Fibroblast of lung (primary cell): ENCODE measurements around the gene AKIP1.

Experiments used
- EZH2 ChIP-seq: IDR thresholded peaks from 2 replicates; pipeline ENCODE4 v1.5.1; 2012; ENCODE audit warnings: low read length, control low read depth, mild to moderate bottlenecking; ENCODE audit errors: missing control alignments
- TF ChIP-seq, protein P1 (sequence below), 2 donors: IDR thresholded peaks in 1 of 2; conservative IDR thresholded peaks in 1 of 2; 1 replicate in 1 of 2; 2 replicates in 1 of 2; pipeline ENCODE4 v1.5.1; 2011 to 2012; ENCODE audit warnings: low read length in 2 of 2, control low read depth in 1 of 2, inconsistent platforms in 1 of 2, low read depth in 1 of 2, mild to moderate bottlenecking in 1 of 2

DNA sequence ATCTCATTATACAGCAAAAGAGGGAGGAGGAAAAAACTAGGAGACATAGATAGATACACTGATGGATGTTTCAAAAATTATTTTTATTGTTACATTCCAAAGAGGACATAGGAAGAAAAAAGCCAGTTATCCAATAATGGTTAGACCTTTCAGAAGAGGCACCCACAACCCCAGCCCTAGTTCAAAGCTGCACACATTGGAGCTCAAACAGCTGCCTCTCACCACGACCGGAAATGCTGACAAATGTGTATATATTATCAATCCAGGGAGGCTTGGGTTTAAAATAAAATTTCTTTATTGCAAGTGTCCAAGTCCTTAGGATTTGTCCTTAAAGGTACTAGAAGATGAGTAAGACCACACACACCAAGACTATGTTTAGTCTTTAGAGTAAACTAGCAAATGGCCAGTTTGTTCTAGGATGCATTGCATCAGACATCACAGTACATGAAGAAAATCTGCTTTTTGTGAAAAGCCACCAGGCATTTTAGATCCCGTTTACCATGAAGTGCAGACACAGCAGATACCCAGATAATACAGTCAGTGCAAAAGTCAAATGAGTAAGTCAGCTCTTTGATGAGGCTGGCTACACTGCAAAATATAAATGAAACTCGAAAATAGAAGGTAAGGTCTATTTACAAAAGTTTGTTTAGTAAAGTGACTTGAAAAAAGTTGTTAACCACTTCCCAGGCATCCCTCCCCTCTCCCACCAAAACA, 36.4 kb downstream of the AKIP1 start:
- TF ChIP-seq, protein P1, sequence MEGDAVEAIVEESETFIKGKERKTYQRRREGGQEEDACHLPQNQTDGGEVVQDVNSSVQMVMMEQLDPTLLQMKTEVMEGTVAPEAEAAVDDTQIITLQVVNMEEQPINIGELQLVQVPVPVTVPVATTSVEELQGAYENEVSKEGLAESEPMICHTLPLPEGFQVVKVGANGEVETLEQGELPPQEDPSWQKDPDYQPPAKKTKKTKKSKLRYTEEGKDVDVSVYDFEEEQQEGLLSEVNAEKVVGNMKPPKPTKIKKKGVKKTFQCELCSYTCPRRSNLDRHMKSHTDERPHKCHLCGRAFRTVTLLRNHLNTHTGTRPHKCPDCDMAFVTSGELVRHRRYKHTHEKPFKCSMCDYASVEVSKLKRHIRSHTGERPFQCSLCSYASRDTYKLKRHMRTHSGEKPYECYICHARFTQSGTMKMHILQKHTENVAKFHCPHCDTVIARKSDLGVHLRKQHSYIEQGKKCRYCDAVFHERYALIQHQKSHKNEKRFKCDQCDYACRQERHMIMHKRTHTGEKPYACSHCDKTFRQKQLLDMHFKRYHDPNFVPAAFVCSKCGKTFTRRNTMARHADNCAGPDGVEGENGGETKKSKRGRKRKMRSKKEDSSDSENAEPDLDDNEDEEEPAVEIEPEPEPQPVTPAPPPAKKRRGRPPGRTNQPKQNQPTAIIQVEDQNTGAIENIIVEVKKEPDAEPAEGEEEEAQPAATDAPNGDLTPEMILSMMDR (conservative IDR thresholded peaks at IDR 0.05 in 1 of 2, IDR thresholded peaks at IDR 0.05 in 1 of 2; ENCODE audit: low read depth in 1 of 2, low read length in 2 of 2) = no peak
- no peak for TF ChIP-seq EZH2
